Lung (tissue), 12 donors: ENCODE results near the gene TASP1. TPM values are rescaled to one million over a fixed set of nuclear protein-coding genes. Genes with fewer than 3 reads are reported as not detected.
A peak's percentile ranks its signal among the peaks of the same experiment; 100 is the strongest.
"Not testable (repeated sequence)": the region's sequence is repeated elsewhere in the genome, so short reads cannot be mapped to it uniquely, and the experiment has no call there.

Experiments
- ATAC-seq: fragments of 200-7000 bp; cut with Tn5 transposase; one replicate; pipeline ENCODE4 v1.9.1; 2020; ENCODE audit warnings: moderate number of reproducible peaks; ENCODE audit not compliant: insufficient read depth, low FRiP score
- DNase-seq, 3 donors: peaks; one replicate each; pipeline ENCODE4 v3.0.0-alpha.2; 2013 to 2017
- H3K27ac ChIP-seq, 2 donors: one replicate each; pipeline ENCODE4 v1.5.1; 2013; ENCODE audit warnings: mild to moderate bottlenecking in 2 of 2, moderate library complexity in 2 of 2, control low read depth in 1 of 2, inconsistent platforms in 1 of 2, low read depth in 1 of 2, low read length in 1 of 2
- H3K27me3 ChIP-seq, 3 donors: one replicate each; pipeline ENCODE4 v1.5.1; 2013; ENCODE audit warnings: low read length in 2 of 3; ENCODE audit not compliant: control insufficient read depth in 3 of 3, insufficient read depth in 3 of 3
- H3K36me3 ChIP-seq, 4 donors: one replicate each; pipeline ENCODE4 v1.5.1; 2013; ENCODE audit warnings: low read length in 4 of 4, mild to moderate bottlenecking in 1 of 4, moderate library complexity in 1 of 4; ENCODE audit not compliant: control insufficient read depth in 4 of 4, insufficient read depth in 4 of 4
- H3K4me1 ChIP-seq, 5 donors: one replicate each; pipeline ENCODE4 v1.5.1; 2013; ENCODE audit warnings: low read length in 5 of 5, mild to moderate bottlenecking in 2 of 5, moderate library complexity in 1 of 5; ENCODE audit not compliant: control insufficient read depth in 5 of 5, insufficient read depth in 5 of 5
- H3K4me3 ChIP-seq: one replicate; pipeline ENCODE4 v1.5.1; 2013; ENCODE audit warnings: mild to moderate bottlenecking, control low read depth, moderate library complexity
- H3K9ac ChIP-seq, 2 donors: one replicate each; pipeline ENCODE4 v1.5.1; 2013; ENCODE audit warnings: low read length in 2 of 2, control low read depth in 1 of 2; ENCODE audit not compliant: insufficient read depth in 1 of 2
- H3K9me3 ChIP-seq, 4 donors: one replicate each; pipeline ENCODE4 v1.5.1; 2013; ENCODE audit warnings: low read length in 3 of 4, mild to moderate bottlenecking in 1 of 4, moderate library complexity in 1 of 4; ENCODE audit not compliant: control insufficient read depth in 4 of 4, insufficient read depth in 3 of 4
- WGBS, 2 donors: extraction: QIAGEN DNeasy Blood & Tissue Kit; methylation state at CpG; one replicate each; pipeline ENCODE4 v1.1.7; 2013; 5-methylcytosine and 5-hydroxymethylcytosine counted together
- polyA plus RNA-seq, 2 donors: library from polyadenylated mRNA; stranded (reverse); fragments of 200-250 nt; gene quantifications; one replicate each; pipeline ENCODE4 v1.2.1, GENCODE V29; 2013
- total RNA-seq, 2 donors: library from RNA; depleted of rRNA in 1 of 2; stranded (reverse); fragments of >200 nt in 1 of 2; gene quantifications; one replicate each; pipeline ENCODE4 v1.2.1, GENCODE V29; 2014 to 2021
- TF ChIP-seq, protein P1 (sequence below): IDR thresholded peaks from 2 replicates; pipeline ENCODE4 v1.5.1; 2012; ENCODE audit warnings: mild to moderate bottlenecking; ENCODE audit errors: control extremely low read depth, extremely low read depth
- donor health status: control.
- donor health status: control.
- donor health status: Bipolar disorder and iron deficiency.
- donor health status: healthy.
- donor health status: DM: yes; HTN: yes; CAD: no.

The TASP1 gene
- total and polyA plus RNA-seq, 4 donors, result 5.0 to 26.5 (median 11.5) TPM

DNA sequence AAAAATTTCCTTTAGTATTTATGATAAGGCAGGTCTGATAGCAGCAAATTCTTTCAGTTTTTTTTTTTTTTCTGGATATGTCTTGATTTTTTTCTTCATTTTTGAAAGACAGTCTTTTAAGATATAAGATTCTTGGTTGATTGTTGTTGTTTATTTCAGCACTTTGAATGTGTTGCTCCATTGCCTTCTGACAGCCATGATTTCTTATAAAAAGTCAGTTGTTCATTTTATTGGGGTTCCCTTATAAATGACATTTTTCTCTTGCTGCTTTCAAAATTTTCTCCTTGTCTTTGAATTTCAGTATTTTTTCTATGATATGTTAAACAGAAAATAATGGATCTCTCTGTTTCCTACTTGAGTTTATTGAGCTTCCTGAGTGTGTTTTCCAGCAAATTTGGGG lies 265.3 kb downstream of the TASP1 start:
- Histone ChIP-seq H3K9me3 (peaks cover 0 to 6% (median 2%) of the 10 kb centered on the region in 4 donors), H3K36me3 (no peaks in the 10 kb centered on the region), H3K4me3 (no peak overlapping the region), H3K27me3 (no peaks in the 10 kb centered on the region), H3K27ac (no peak overlapping the region), H3K4me1 (no peaks in the 10 kb centered on the region), H3K9ac (no peak overlapping the region)
- DNase-seq, result no peak
- TF ChIP-seq, protein P1, sequence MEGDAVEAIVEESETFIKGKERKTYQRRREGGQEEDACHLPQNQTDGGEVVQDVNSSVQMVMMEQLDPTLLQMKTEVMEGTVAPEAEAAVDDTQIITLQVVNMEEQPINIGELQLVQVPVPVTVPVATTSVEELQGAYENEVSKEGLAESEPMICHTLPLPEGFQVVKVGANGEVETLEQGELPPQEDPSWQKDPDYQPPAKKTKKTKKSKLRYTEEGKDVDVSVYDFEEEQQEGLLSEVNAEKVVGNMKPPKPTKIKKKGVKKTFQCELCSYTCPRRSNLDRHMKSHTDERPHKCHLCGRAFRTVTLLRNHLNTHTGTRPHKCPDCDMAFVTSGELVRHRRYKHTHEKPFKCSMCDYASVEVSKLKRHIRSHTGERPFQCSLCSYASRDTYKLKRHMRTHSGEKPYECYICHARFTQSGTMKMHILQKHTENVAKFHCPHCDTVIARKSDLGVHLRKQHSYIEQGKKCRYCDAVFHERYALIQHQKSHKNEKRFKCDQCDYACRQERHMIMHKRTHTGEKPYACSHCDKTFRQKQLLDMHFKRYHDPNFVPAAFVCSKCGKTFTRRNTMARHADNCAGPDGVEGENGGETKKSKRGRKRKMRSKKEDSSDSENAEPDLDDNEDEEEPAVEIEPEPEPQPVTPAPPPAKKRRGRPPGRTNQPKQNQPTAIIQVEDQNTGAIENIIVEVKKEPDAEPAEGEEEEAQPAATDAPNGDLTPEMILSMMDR, result no peak
- ATAC-seq, result no peak

- ATAC-seq (no peak), DNase-seq (no peak)
- H3K27ac ChIP-seq, result no peak overlapping the region
- H3K4me1 ChIP-seq, result peaks cover 0 to 5% (median 0%) of the 10 kb centered on the region in 5 donors
- no peak overlapping the region for H3K4me3 ChIP-seq
- H3K9me3 ChIP-seq, result peaks cover 0 to 3% (median under 1%) of the 10 kb centered on the region in 4 donors
- 91 to 95% methylated on average over 6 of the region's 6 CpGs for whole genome bisulfite sequencing, 2 donors
- TF ChIP-seq, protein P1, result no peak
- H3K9ac ChIP-seq, result no peak overlapping the region
- H3K27me3 ChIP-seq, result no peaks in the 10 kb centered on the region
- no peaks in the 10 kb centered on the region for H3K36me3 ChIP-seq
Measured at GRCh38 chr20:13364278-13365170, 274.2 kb downstream of the TASP1 start.

DNA sequence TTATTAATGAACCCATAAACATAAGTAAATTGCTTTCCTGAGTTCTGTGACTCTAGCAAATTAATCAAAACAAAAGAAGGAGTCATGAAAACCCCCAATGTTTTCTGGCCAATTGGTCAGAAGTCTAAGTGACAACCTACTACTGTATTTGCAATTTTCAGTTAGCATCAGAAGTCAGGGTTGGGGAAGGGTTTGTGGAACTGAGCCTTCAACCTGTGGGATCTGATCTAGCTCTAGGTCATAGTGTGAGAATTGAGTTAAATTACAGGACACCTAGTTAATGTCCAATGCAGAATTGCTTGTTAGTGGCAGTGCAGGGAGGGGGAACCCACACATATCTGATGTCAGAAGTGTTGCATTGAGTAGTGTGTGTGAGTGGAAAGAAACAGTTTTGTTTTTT lies 275.3 kb downstream of the TASP1 start:
- no peak overlapping the region for H3K4me3 ChIP-seq
- ATAC-seq (no peak), DNase-seq (peak in 1 of 3 donors; percentile 27)
- TF ChIP-seq, protein P1, result no peak
- peaks cover 0 to 5% (median 0%) of the 10 kb centered on the region in 5 donors for H3K4me1 ChIP-seq
- no peak overlapping the region for H3K27ac ChIP-seq
- H3K36me3 ChIP-seq, result no peaks in the 10 kb centered on the region
- H3K9ac ChIP-seq, result no peak overlapping the region
- no peaks in the 10 kb centered on the region for H3K27me3 ChIP-seq
- H3K9me3 ChIP-seq, result peaks cover 0 to 2% (median under 1%) of the 10 kb centered on the region in 4 donors

DNA sequence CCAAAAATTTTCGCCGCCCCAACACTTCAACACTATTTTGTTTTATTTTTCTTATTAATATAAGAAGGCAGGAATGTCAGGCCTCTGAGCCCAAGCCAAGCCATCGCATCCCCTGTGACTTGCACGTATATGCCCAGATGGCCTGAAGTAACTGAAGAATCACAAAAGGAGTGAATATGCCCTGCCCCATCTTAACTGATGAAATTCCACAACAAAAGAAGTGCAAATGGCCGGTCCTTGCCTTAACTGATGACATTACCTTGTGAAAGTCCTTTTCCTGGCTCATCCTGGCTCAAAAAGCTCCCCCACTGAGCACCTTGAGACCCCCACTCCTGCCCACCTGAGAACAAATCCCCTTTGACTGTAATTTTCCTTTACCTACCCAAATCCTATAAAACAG lies 276.6 kb downstream of the TASP1 start:
- not testable (repeated sequence) for H3K4me1 ChIP-seq, H3K27me3 ChIP-seq, H3K9ac ChIP-seq, DNase-seq, H3K9me3 ChIP-seq, H3K4me3 ChIP-seq, H3K27ac ChIP-seq, H3K36me3 ChIP-seq, ATAC-seq
- 94 to 97% methylated on average over 3 of the region's 5 CpGs for WGBS, 2 donors

DNA sequence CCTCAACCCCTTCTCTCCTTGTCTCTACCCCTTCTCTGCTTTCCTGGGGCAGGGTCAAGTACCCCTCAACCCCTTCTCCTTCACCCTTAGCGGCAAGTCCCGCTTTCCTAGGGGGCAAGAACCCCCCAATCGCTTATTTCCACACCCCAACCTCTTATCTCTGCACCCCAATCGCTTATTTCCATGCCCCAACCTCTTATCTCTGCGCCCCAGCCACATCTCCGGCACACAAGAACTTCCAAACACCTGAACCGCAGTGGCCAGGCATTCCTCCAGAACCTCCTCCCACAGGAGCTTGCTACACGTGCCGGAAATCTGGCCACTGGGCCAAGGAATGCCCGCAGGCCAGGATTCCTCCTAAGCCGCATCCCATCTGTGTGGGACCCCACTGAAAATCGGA lies 279.8 kb downstream of the TASP1 start:
- not testable (repeated sequence) for H3K36me3 ChIP-seq, H3K27me3 ChIP-seq, H3K9me3 ChIP-seq, DNase-seq, H3K4me3 ChIP-seq, H3K9ac ChIP-seq, H3K27ac ChIP-seq, ATAC-seq
- WGBS, 2 donors, result 87 to 89% methylated on average over 11 to 12 of the region's 12 CpGs
- H3K4me1 ChIP-seq, result peaks cover 0 to 25% (median 0%) of the 10 kb centered on the region in 5 donors

GRCh38 chr20:13357782-13358181 lies 280.9 kb downstream of the TASP1 start:
- H3K9me3 ChIP-seq, ATAC-seq, DNase-seq, H3K36me3 ChIP-seq, H3K9ac ChIP-seq, H3K4me3 ChIP-seq, H3K27ac ChIP-seq, H3K27me3 ChIP-seq: not testable (repeated sequence)
- WGBS, 2 donors, result 95 to 96% methylated on average over 6 of the region's 6 CpGs
- peaks cover 0 to 20% (median 0%) of the 10 kb centered on the region in 5 donors for H3K4me1 ChIP-seq
